PC-9 (cell line): ENCODE measurements around the gene MRPL28. TPM values are rescaled to one million over a fixed set of nuclear protein-coding genes. Genes with fewer than 3 reads are reported as not detected.
A peak's percentile ranks its signal among the peaks of the same experiment; 100 is the strongest.

Experiments used
- BruUV-seq: library from RNA; stranded (reverse); fragments of 400-500 nt; replicated peaks from 2 replicates; lab custom pipeline; 2021; lab: Mats Ljungman, UMichigan
- CTCF ChIA-PET: fragments of 300-600 bp; sonication (Branson Sonifier 250); formaldehyde crosslinking; loops from one replicate; lab custom pipeline; 2022; ENCODE audit warnings: antibody characterized with exemption; lab: Charles Lee
- POLR2A ChIA-PET: fragments of 300-600 bp; sonication (Branson Sonifier 250); formaldehyde crosslinking; loops from one replicate; lab custom pipeline; 2022; ENCODE audit warnings: antibody characterized with exemption; ENCODE audit not compliant: unreplicated experiment; lab: Charles Lee
- DNase-seq, 2 experiments: peaks; one replicate each; pipeline versions ENCODE4 v3.0.0 to v3.0.0-alpha.2; 2015 to 2022; ENCODE audit warnings: mixed read lengths in 1 of 2
- H2AFZ ChIP-seq: fragments of 200-600 bp; sonication (generic); 2 replicates; pipeline ENCODE4 v1.8.1; 2017; ENCODE audit warnings: antibody characterized with exemption
- H3F3A ChIP-seq: fragments of 200-600 bp; sonication (generic); 2 replicates; pipeline ENCODE4 v1.8.1; 2017; ENCODE audit warnings: antibody characterized with exemption, mild to moderate bottlenecking, low read depth; ENCODE audit not compliant: insufficient read depth
- H3K27ac ChIP-seq: fragments of 200-600 bp; sonication (generic); 2 replicates; pipeline ENCODE4 v1.6.1; 2016; ENCODE audit warnings: mixed run types
- H3K27me3 ChIP-seq: fragments of 200-600 bp; sonication (generic); 2 replicates; pipeline ENCODE4 v1.6.1; 2016; ENCODE audit warnings: low read depth, mixed run types; ENCODE audit not compliant: insufficient read depth
- H3K36me3 ChIP-seq: fragments of 200-600 bp; sonication (generic); 2 replicates; pipeline ENCODE4 v1.6.1; 2016; ENCODE audit warnings: low read depth, mixed run types
- H3K4me1 ChIP-seq: fragments of 200-600 bp; sonication (generic); replicated peaks from 2 replicates; pipeline ENCODE4 v1.6.1; 2016; ENCODE audit warnings: mixed run types; ENCODE audit not compliant: insufficient read depth
- H3K4me2 ChIP-seq: fragments of 200-600 bp; sonication (generic); 2 replicates; pipeline ENCODE4 v1.6.1; 2017; ENCODE audit warnings: mixed run types
- H3K4me3 ChIP-seq: fragments of 200-600 bp; sonication (generic); 2 replicates; pipeline ENCODE4 v1.6.1; 2016; ENCODE audit warnings: mixed run types
- H3K79me2 ChIP-seq: fragments of 200-600 bp; sonication (generic); 2 replicates; pipeline ENCODE4 v1.6.1; 2017; ENCODE audit warnings: low read depth, mixed run types
- H3K9me2 ChIP-seq: fragments of 200-600 bp; sonication (generic); 2 replicates; pipeline ENCODE4 v1.8.1; 2017; ENCODE audit warnings: mild to moderate bottlenecking; ENCODE audit not compliant: insufficient read depth
- H3K9me3 ChIP-seq: fragments of 200-600 bp; sonication (generic); 2 replicates; pipeline ENCODE4 v1.8.1; 2016; ENCODE audit warnings: low read depth; ENCODE audit not compliant: insufficient read depth
- H4K20me1 ChIP-seq: fragments of 200-600 bp; sonication (generic); 2 replicates; pipeline ENCODE4 v1.8.1; 2017; ENCODE audit not compliant: insufficient read depth
- EZH2 ChIP-seq: fragments of 200-600 bp; sonication (generic); IDR thresholded peaks from 2 replicates; pipeline ENCODE4 v1.8.0; 2017; ENCODE audit warnings: antibody characterized with exemption, low read depth
- intact Hi-C: fragments of 100-400 bp; cut with micrococcal nuclease; formaldehyde crosslinking; loops from one replicate; pipeline ENCODE4 v1.10.0; 2022; ENCODE audit not compliant: unreplicated experiment
- total RNA-seq: library from RNA; stranded (reverse); gene quantifications from 2 replicates; pipeline ENCODE4 v1.2.3, GENCODE V29; 2021
- TF ChIP-seq, protein P1 (sequence below): fragments of 200-600 bp; sonication (generic); conservative IDR thresholded peaks from 2 replicates; pipeline ENCODE4 v1.6.1; 2017; ENCODE audit warnings: mixed run types, antibody characterized with exemption, mild to moderate bottlenecking, moderate library complexity

MRPL28 gene
- total RNA-seq, 1 experiment from 2014 or later: 150 TPM

DNA sequence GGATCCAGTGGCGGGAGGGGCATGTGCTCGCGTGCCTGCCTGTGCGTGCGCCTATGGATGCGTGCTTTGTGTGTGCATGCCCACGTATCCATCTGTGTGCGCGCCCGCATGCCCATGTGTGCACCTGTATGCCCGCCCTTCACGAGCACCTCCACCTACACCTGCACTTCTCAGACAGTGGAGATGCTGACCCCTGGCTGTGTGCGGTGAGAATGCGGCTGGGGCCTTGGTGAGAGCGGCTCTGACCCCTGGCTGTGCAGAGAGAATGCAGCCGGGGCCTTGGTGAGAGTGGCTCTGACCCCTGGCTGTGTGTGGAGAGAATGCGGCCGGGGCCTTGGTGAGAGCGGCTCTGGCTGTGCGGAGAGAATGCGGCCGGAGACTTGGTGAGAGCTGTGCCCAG is 51.7 kb downstream of the MRPL28 start:
- peaks cover 13% of the 10 kb centered on the region; the same call in 1 of the 2 replicates for H3F3A ChIP-seq
- intact Hi-C loops: no loop called here
- peaks cover 59% of the 10 kb centered on the region for H4K20me1 ChIP-seq
- no peak overlapping the region for H3K4me3 ChIP-seq
- no peaks in the 10 kb centered on the region for H3K9me3 ChIP-seq
- no peak overlapping the region for H3K27ac ChIP-seq
- H3K9me2 ChIP-seq: no peaks in the 10 kb centered on the region
- H2AFZ ChIP-seq: no peak overlapping the region
- ChIA-PET CTCF (no interaction called here), POLR2A (no interaction called here)
- H3K27me3 ChIP-seq: no peaks in the 10 kb centered on the region
- peak in 1 of 2 experiments; percentile 25 for DNase-seq
- no TSS peak for BruUV-seq
- H3K36me3 ChIP-seq: 0 out of 2 replicates have a peak, but pooled peaks cover 4% of the 10 kb centered on the region
- no peak overlapping the region for H3K4me2 ChIP-seq
- TF ChIP-seq, protein P1, sequence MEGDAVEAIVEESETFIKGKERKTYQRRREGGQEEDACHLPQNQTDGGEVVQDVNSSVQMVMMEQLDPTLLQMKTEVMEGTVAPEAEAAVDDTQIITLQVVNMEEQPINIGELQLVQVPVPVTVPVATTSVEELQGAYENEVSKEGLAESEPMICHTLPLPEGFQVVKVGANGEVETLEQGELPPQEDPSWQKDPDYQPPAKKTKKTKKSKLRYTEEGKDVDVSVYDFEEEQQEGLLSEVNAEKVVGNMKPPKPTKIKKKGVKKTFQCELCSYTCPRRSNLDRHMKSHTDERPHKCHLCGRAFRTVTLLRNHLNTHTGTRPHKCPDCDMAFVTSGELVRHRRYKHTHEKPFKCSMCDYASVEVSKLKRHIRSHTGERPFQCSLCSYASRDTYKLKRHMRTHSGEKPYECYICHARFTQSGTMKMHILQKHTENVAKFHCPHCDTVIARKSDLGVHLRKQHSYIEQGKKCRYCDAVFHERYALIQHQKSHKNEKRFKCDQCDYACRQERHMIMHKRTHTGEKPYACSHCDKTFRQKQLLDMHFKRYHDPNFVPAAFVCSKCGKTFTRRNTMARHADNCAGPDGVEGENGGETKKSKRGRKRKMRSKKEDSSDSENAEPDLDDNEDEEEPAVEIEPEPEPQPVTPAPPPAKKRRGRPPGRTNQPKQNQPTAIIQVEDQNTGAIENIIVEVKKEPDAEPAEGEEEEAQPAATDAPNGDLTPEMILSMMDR: peak; percentile 42
- no peak for TF ChIP-seq EZH2
- peaks cover 52% of the 10 kb centered on the region for H3K79me2 ChIP-seq
- peaks cover 13% of the 10 kb centered on the region for H3K4me1 ChIP-seq

DNA sequence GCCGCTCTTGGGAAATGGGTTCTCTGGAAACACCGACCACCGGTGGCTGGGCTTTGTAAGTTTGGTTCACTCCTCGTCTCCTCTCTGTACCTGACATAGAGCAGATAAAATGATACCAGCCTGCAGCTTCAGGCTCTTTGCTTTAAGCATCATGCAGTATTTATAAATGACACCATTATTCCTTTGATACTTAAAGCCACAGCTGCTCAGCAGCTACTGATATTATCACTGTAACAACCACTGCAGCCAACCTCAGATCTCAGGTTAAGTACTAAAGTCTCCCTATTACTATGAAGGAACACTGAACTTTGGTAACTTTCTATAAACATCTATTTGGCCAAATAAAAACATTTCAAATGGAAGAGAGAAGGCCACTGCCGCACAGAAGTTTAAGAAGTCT is 52.8 kb downstream of the MRPL28 start:
- peaks cover 57% of the 10 kb centered on the region for H4K20me1 ChIP-seq
- H3K9me2 ChIP-seq: no peaks in the 10 kb centered on the region
- no peak for DNase-seq
- no peak overlapping the region for H3K4me2 ChIP-seq
- no peak overlapping the region for H3K27ac ChIP-seq
- H3F3A ChIP-seq: peaks cover 13% of the 10 kb centered on the region; the same call in 1 of the 2 replicates
- no peaks in the 10 kb centered on the region for H3K27me3 ChIP-seq
- H2AFZ ChIP-seq: no peak overlapping the region
- H3K36me3 ChIP-seq: 0 out of 2 replicates have a peak, but pooled peaks cover 4% of the 10 kb centered on the region
- intact Hi-C loops: no loop called here
- no TSS peak for BruUV-seq
- ChIA-PET POLR2A (interaction anchor here (0.6 kb wide), 1 partner anchor 99 kb away, joined by 13 read pairs; no protein-coding TSS in a partner anchor), CTCF (no interaction called here)
- no peak overlapping the region for H3K4me3 ChIP-seq
- H3K9me3 ChIP-seq: no peaks in the 10 kb centered on the region
- H3K79me2 ChIP-seq: peaks cover 49% of the 10 kb centered on the region
- peaks cover 13% of the 10 kb centered on the region for H3K4me1 ChIP-seq
- TF ChIP-seq, protein P1: no peak
- TF ChIP-seq EZH2: no peak

Other genes with a start within 250 kb of the MRPL28 start
- gene NPRL3, start 231.9 kb downstream of the MRPL28 start, total RNA-seq: 56.8 and 66.6 TPM in 2 replicates
- not detected in 2 replicates for gene HBZ, start 217.9 kb downstream of the MRPL28 start, total RNA-seq
- gene HBM, start 204.6 kb downstream of the MRPL28 start, total RNA-seq: not detected in 2 replicates
- not detected in 2 replicates for gene HBA2, start 197.7 kb downstream of the MRPL28 start, total RNA-seq
- gene HBA1, start 193.9 kb downstream of the MRPL28 start, total RNA-seq: not detected in 2 replicates
- gene HBQ1, start 190.1 kb downstream of the MRPL28 start, total RNA-seq: not detected in 2 replicates
- 64.3 and 66.9 TPM in 2 replicates for gene LUC7L, start 141.1 kb downstream of the MRPL28 start, total RNA-seq
- 126 and 131 TPM in 2 replicates for gene FAM234A, start 135.7 kb downstream of the MRPL28 start, total RNA-seq
- gene RGS11, start 94.6 kb downstream of the MRPL28 start, total RNA-seq: not detected in 2 replicates
- not detected in 2 replicates for gene ARHGDIG, start 89.9 kb downstream of the MRPL28 start, total RNA-seq
- gene PDIA2, start 87.4 kb downstream of the MRPL28 start, total RNA-seq: not detected in 2 replicates
- 42.0 and 51.2 TPM in 2 replicates for gene AXIN1, start 17.8 kb downstream of the MRPL28 start, total RNA-seq
- 41.4 and 45.6 TPM in 2 replicates for gene PGAP6, start 11.4 kb upstream of the MRPL28 start, total RNA-seq
- 157 and 159 TPM in 2 replicates for gene NME4, start 26.7 kb upstream of the MRPL28 start, total RNA-seq
- 65.4 and 78.4 TPM in 2 replicates for gene DECR2, start 31.3 kb upstream of the MRPL28 start, total RNA-seq
- 38.4 and 42.4 TPM in 2 replicates for gene RAB11FIP3, start 55.1 kb upstream of the MRPL28 start, total RNA-seq
- 66.8 and 68.9 TPM in 2 replicates for gene CAPN15, start 157.2 kb upstream of the MRPL28 start, total RNA-seq
- gene PRR35, start 189.9 kb upstream of the MRPL28 start, total RNA-seq: 0.35 TPM in 1 of 2 replicates, not detected in the other
- not detected in 2 replicates for gene NHLRC4, start 196.5 kb upstream of the MRPL28 start, total RNA-seq
- gene PIGQ, start 199.4 kb upstream of the MRPL28 start, total RNA-seq: 72.5 and 96.1 TPM in 2 replicates
- gene RAB40C, start 219.5 kb upstream of the MRPL28 start, total RNA-seq: 43.6 and 47.1 TPM in 2 replicates